Superior temporal gyrus (tissue), 1 donor: ENCODE results near the gene CBX2.
A peak's percentile ranks its signal among the peaks of the same experiment; 100 is the strongest.
"Not testable (repeated sequence)": the region's sequence is repeated elsewhere in the genome, so short reads cannot be mapped to it uniquely, and the experiment has no call there.

Experiments
- DNase-seq: peaks from one replicate; pipeline ENCODE4 v3.0.0-alpha.2; 2016; ENCODE audit errors: extremely low spot score

Gene CBX2

DNA sequence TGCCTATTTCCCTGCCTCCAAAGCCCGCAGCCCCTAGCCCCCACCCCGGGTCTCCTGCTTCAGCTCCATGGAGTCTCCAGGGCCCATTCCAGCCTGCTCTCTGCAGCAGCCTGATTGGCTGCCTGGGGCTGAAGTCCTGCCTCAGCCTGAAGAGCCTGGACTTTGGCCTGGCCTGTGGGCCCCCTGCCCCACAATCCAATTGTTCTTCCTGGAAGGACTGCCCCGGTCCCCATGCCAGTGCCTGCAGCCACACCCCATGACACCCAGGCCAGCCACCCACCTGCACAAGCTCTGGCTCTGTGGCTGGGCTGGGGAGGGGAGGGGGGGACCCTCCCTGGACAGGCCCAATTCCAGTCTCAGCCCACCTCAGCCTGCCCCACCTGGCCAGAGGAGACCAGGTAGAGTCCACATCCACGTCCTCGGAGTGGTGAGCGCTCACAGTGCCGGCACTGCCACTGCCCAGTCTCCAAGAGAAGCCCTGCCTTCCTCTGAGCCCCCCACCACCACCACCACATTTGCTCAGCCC, 34.9 kb upstream of the CBX2 start:
- DNase-seq: no peak

DNA sequence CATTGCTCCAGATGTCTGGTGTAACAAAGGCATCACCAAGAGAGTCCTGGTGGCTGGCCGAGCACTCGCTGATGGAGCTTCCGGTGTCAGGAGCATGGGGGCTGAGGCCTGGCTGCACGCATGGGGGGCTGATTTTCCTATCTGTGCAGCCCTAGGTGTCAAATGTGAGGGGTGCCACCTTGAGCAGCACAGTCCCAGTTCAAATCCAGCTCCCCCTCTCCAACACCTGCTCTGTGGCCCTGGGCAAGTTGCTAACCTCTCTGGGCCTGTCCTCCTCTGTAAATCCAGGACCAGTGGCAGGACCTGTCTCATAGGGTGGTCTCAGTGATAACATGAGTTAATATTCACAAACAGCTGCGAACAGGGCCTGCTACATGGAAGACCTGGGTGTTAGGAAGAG, 34.3 kb upstream of the CBX2 start:
- no peak for DNase-seq

DNA sequence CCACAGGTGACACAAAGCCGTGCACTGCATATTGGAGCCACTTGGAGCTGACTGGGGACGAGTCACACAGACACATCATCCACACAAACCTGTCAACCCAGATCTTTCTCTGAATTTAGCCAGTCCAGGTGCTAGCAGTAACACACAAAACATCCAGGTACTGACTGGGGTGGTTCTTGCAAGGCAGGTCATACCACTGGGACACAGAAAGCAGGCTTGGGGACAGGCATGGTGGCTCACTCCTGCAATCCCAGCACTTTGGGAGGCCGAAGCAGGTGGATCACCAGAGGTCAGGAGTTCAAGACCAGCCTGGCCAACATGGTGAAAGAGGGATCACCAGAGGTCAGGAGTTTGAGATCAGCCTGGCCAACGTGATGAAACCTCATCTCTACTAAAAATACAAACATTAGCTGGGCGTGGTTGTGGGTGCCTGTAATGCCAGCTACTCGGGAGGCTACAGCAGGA, 32.3 kb upstream of the CBX2 start:
- no peak for DNase-seq

DNA sequence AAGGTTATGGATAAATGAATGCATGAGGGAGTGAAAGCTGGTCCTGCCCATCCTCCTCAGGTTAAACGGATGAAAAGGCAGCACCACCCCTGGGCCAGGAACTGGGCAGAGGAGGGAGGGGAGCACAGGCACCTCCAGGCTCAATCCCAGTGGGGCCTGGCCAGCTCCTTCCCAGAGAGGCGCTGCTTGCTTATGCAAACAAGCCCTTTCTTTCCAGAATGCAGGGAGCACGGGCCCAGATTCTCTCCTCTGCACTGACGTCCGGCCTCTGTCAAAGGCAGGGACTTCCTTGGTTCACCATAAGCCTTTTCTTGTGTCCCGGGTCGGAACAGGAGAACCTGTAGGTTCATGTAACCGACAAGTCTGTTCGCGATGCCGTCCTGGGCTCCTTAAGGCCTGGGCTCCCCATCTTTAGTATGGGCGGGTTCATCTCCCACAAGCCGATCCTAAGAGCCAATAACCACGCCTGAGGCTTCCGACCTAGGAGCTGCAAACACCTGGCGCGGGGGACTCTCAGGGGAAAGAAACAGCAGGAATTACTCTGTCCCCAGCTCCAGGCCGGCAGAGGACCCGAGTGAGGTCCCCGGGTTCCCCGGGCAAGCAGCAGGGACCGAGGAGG, 30.9 kb upstream of the CBX2 start:
- no peak for DNase-seq

DNA sequence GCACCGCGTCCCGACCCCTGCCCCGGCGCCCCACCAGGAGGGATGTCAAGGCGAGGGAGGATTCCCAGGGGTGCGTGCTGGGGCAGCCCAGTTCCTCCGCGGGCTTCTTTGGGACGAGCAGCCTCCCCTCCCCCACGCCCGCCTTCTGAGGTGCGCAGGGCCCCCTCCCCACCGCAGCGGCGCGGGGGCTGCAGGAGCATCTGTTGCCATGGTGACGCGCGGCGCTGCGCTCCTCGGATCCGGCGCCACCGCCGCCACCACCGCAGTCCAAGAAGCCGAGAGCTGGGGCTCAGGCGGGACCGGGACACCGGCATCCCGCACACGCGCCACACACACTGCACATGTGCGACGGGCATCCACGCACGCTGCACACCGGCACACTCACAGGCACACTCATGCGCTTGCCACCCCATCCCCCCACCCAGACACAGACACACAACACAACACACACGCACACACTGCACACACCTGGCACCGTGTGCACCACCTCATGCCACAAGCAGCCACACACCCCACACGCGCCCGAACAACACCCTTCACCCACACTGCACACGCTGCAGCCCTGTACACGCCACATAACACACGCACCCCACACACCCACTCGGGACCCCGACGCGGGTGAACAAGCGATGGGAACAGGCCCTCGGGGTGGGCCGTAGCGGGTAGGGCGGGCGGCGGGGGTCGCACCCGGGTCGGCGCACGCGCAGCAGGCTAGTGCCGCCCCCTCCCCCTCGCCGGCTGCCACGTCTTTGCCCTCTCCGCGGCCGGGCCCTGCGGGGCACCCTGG, 30.2 kb upstream of the CBX2 start:
- no peak for DNase-seq

DNA sequence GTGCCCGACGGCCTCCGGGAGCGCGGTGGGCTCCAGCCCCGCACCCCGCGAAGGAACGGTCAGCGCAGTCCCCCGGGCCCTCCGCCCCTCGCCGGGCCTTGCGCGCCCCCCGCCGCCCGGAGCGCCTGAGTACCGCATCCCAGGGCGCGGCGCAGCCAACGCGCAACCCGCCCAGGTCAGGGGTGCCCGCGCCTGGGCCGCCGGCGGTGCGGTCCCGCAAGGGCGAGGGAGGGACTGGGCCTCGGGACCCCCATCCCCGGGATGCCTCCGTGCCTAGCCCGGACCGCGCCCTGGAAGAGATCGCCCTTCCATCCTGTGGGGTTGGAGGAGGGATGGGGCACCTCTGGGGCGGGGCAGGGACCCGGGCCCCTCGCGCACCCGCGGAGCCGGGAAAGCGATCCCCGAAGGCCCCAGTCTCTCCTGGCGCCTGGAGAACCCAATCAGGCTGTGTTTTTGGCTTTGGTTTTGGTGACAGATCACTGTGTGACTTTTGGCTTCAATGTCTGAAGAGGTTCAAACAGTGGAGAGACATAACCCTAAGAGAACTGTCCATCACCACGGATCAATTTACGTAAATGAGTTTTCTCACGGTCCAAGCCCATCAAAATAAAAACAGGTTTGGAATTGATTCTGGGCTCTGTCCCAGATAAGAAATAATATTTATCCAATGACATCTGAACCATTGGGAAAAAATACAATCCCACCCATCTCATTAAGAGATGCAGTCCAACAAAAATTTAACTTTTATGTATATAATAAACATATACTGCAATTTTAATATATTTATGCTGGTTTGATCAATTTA, 29.5 kb upstream of the CBX2 start:
- no peak for DNase-seq

DNA sequence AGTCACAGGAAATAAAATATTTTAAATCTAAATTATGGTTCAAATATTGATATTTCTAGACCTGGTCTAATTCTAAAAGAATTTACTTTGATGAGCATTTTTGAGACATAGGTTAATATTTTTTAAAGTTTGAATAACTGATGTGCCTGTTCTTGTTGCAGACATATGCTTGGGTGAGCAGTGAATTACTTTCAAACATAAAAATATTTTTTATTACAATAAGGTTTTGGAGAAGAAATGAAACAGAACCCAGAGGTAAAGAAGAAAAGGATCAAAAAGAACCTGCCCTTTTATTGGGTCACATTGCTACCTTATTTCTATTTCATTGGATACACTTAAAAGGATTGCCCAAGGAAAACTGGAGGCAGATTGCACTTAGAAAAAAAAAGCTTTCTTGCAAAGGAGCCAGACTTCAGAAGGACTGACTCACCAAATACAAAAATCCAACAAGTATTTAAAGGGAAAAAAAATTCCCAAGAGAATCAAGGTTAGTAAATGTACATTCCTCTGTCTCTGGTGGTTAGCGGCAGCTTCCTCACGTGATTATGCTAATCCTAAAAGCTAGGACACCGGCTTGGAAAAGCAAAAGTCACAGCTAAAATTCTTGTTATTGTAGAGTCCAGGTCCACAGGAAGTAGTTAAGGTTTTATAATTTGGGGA, 28.7 kb upstream of the CBX2 start:
- DNase-seq: peak; percentile 24

DNA sequence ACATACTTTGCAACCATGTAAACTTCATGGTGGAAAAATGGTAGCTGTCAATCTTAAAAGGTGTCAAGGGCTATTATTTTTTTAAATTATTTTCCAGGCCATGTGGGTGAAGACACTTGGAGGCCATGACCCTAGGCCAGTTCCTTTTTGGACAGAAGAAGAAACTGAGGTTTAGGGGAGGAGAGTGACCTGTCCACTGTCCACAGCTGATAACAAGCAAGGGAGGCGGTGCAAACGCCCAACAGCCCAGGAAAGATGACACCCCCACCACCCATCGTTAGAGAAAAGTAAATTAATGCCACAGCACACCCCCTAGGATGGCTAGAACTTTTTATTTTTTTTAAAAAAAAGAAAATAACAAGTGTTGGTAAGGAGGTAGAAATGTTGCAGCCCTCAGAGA, 28.0 kb upstream of the CBX2 start:
- no peak for DNase-seq

DNA sequence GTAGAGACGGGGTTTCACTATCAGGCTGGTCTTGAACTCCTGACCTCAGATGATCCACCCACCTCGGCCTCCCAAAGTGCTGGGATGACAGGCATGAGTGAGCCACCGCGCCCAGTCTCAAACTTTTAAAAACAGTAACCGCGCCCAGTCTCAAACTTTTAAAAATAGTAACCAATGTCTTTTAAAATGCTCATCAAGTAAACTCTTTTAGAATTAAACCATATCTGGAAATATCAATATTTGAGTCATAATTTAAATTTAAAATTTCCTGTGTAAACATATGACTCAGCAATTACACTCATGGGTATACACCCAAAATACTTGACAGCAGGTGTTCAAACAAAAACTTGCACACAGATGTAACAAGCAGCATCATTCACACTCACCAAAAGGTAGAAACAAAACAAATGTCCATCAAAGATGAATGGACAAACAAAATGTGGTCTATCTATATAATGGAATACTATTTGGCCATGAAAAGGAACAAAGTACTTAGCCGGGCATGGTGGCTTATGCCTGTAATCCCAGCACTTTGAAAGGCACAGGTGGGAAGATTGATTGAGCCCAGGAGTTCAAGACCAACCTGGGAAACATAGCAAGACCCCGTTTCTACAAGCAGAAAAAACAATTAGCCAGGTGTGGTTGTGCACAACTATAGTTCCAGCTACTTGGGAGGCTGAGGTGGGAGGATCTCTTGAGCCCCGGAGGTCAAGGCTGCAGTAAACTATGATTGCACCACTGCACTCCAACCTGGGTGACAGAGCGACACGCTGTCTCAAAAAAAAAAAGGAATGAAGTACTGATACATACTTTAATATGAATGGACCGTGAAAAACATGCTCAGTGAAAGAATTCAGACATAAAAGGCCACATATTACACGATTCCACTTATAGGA, 27.1 kb upstream of the CBX2 start:
- DNase-seq: no peak

DNA sequence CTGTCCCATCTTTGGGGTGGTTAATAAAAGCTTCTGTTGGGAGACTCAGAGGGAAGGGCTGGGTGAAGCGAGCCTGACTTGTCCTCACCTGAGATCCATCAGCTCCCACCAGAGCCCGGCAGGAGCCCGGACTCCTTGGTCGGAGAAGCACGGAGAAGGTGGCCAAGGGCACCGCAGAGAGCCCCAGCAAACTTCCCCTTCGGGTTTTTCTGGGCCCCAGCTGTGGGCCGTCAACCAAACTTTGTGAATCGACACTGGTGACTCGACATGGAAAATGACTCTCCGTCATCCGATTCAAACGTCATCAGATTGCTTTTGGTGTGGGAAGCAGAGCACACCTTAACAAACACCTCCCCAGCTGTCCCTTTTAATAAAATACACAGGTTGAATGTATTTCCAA, 25.8 kb upstream of the CBX2 start:
- DNase-seq: no peak

DNA sequence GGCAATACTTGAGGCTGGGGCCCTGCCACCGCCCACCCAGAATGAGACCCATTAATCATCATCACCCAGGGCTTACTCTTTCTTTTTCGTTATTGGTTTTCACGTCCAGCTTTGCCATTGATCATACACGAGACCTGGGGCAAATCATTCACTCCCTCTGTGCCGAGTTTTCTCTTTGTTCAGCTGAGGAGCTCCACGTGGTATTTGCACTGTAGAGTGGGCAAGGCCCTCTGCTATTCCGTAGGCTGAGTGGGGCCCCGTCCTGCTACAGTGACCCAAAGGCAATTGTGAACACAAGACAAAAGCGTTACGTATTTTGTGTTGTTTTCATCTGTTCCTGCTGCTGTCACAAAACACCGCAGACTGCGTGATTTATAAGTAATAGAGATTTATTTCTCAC, 23.6 kb upstream of the CBX2 start:
- DNase-seq: no peak

DNA sequence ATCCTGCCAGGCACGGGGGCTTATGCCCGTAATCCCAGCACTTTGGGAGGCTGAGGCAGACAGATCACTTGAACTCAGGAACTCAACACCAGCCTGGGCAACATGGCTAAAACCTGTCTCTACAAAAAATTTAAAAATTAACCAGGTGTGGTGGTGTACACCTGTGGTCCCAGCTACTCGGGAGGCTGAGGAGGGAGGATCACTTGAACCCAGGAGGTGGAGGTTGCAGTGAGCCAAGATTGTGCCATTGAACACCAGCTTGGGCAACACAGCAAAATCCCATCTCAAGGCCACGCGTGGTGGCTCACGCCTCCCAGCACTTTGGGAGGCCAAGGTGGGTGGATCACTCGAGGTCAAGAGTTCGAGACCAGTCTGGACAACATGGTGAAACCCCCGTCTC, 23.0 kb upstream of the CBX2 start:
- DNase-seq: not testable (repeated sequence)

DNA sequence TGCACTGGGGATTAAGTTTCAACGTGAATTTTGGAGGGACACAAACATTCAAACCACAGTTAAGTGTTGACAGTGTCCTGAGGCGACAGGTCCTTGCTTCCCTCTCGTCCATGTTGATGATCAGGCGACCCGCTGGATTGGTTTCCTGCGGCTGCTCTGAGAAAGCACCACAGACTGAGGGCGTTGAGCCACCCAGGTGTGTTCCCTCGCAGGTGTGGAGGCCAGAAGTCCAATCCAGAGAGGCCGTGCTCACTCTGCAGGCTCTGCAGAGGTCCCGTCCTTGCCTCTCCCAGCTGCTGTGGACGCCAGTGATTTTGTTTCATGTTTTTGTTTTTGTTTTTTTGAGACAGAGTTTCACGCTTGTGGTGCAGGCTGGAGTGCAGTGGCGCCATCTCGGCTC, 22.4 kb upstream of the CBX2 start:
- DNase-seq: no peak

DNA sequence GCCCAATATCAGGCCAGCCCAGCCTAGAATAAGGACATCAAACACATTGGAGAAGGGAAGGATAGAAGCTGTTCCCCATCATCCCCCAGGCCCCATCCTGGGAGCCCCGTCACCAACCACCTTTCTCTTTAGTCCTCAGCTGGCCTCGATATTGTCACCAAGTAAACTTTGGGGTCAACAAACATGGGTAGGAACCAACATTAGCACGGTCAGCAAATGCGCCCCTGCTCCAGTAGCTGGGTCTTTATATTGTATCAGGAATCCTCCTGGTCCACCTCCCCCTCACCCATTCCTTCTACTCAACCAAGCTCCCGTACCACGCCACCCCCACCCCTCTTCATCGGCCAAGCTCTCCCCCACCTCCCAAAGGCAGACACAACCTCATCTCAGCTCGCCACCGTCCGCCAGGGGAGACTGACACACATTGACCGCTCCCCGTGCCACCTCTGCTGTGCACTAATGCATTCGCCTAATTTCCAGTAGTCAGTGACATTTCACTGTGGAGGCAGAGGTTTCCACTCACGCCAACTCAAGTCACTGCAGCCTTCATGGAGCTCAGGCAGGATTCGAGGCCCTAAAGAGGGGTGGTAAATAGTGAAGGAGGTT, 20.7 kb upstream of the CBX2 start:
- no peak for DNase-seq

DNA sequence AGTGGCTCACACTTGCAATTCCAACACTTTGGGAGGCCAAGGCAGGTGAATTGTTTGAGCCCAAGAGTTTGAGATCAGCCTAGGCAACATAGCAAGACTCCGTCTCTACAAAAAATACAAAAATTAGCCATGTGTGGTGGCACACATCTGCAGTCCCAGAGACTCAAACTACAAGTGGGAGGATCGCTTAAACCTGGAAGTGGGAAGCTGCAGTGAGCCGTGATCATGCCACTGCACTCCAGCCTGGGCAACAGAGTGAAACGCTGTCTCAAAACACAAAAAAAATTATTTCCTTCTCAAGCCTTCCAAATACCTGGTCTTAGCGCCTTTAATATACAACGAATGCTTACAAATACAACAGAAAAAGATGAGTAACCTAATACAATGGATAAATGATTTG, 19.7 kb upstream of the CBX2 start:
- DNase-seq: no peak

DNA sequence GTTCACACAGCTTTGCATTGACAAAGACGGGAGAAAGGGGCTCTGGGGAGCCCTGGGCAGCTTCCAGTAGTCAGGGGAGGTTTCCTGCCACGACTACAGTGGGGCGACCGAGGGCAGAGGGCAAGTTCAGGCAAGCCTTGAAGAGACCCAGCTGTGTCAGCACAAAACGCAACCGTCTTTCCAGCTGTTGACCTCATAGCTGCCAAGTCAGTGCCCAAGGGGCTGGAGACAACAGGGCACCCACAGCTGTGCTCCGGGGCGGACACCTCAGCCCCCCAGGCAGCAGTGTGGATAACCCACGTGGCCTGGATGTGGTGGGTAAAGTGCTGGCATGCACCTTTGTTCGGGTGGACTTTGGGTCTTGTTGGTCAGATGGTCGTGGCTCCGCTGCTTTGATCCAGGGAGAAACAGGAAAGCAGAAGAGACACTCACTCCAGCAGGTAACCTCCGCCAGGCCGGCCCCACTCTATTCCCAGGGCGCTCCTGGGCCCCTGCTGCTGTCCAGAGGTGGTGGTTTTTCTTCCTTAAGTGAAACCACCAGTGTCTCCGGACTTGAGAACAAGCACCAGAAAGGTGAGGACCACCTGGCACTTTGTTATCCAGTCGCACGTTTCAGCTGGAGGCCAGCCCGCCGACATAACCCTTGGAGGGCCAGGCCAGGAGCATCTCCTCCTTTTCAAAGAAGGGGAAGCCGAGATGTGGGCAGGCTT, 17.6 kb upstream of the CBX2 start:
- DNase-seq: no peak

DNA sequence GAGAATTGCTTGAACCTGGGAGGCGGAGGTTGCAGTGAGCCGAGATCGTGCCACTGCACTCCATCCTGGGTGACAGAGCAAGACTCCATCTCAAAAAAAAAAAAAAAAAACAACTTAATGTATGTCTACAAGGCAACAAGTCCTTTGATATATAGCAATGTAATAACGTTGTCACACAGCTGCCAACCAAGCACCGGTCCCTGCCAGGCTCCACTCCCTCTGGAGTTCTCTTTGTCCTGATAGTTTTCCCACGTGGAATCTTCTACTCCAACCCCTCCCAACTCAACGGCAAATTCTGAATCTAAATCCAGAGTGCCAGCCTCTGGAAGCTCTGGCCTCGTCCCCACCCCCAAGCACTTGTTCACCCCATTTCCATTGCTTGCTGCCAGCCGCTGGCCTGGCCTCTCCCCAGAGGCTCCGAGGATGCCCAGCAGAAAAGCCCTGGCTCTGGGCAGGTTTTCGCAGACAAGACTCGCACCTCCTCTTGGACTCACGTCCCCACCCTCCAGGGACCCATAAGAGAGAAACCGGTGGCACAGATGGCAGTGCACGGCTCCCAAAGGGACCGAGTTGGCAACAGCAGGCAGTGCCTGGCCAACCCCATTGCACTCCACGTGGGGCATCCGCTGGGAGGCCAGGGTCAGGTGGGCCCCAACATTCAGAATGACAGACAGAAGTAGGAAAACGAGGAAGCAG, 15.9 kb upstream of the CBX2 start:
- no peak for DNase-seq

DNA sequence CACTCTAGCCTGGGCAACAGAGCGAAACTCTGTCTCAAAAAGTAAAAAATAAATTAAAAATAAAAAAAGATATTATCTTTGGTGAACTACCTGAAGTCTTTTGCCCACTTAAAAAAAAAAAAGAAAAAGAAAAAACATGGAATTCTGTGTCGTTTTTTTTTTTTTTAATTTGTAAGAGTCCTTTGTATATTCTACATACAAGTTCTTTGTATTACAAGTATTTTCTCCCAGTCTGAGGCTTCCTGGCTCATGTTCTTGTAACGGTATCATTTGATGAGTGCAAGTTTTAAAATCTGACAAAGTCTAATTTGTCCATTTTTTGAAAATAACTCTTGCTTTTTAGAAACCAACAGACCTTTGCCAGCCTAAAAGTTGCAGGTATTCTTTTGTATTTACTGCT, 12.2 kb upstream of the CBX2 start:
- DNase-seq: no peak
